Nephron progenitor cell (in vitro differentiated cells): ENCODE data around the gene PCDHGA1.

Experiments
- DNase-seq: peaks from one replicate; pipeline ENCODE4 v3.0.0; 2021
- H3K27ac Mint-ChIP-seq: 2 replicates; pipeline ENCODE4 v1.8.0; 2021; ENCODE audit warnings: mild to moderate bottlenecking, moderate library complexity, mixed read lengths
- H3K27me3 Mint-ChIP-seq: 2 replicates; pipeline ENCODE4 v1.8.0; 2021; ENCODE audit warnings: mild to moderate bottlenecking, low read depth, mixed read lengths; ENCODE audit not compliant: poor library complexity
- H3K36me3 Mint-ChIP-seq: 2 replicates; pipeline ENCODE4 v1.8.0; 2021; ENCODE audit warnings: low read depth, mixed read lengths
- H3K4me1 Mint-ChIP-seq: 2 replicates; pipeline ENCODE4 v1.8.0; 2021; ENCODE audit warnings: mixed read lengths
- H3K4me3 Mint-ChIP-seq: 2 replicates; pipeline ENCODE4 v1.8.0; 2021; ENCODE audit warnings: mild to moderate bottlenecking, moderate library complexity, mixed read lengths
- H3K9me3 Mint-ChIP-seq: 2 replicates; pipeline ENCODE4 v1.8.0; 2021; ENCODE audit warnings: mild to moderate bottlenecking, moderate library complexity, mixed read lengths
- TF ChIP-seq, protein P1 (sequence below): fragments of 200-600 bp; sonication (generic); IDR thresholded peaks from 2 replicates; pipeline ENCODE4 v1.5.0; 2021; ENCODE audit warnings: antibody characterized with exemption

The PCDHGA1 gene

DNA sequence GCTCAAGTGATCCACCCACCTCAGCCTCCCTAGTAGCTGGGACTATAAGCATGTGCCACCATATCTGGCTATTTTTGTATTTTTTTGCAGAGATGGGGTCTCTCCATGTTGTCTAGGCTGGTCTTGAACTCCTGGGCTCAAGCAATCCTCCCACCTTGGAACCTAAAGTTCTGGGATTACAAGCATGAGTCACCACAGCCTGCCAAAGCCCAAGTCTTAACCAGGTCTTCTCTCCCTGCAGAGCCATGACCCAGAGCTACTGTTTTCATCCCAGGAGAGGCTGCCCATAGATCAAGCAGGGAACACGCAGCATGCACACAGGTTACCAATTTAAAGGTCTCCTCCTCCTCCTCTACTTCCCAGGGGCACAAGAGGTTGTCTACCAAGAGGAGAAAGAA is 188.3 kb downstream of the PCDHGA1 start:
- TF ChIP-seq, protein P1, sequence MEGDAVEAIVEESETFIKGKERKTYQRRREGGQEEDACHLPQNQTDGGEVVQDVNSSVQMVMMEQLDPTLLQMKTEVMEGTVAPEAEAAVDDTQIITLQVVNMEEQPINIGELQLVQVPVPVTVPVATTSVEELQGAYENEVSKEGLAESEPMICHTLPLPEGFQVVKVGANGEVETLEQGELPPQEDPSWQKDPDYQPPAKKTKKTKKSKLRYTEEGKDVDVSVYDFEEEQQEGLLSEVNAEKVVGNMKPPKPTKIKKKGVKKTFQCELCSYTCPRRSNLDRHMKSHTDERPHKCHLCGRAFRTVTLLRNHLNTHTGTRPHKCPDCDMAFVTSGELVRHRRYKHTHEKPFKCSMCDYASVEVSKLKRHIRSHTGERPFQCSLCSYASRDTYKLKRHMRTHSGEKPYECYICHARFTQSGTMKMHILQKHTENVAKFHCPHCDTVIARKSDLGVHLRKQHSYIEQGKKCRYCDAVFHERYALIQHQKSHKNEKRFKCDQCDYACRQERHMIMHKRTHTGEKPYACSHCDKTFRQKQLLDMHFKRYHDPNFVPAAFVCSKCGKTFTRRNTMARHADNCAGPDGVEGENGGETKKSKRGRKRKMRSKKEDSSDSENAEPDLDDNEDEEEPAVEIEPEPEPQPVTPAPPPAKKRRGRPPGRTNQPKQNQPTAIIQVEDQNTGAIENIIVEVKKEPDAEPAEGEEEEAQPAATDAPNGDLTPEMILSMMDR, result no peak
- Mint-ChIP-seq H3K4me3 (no peak overlapping the region), H3K4me1 (peaks cover 96% of the 10 kb centered on the region), H3K36me3 (peaks cover 74% of the 10 kb centered on the region), H3K27ac (peak overlapping the region; percentile 25), H3K9me3 (no peaks in the 10 kb centered on the region), H3K27me3 (no peaks in the 10 kb centered on the region)
- no peak for DNase-seq

DNA sequence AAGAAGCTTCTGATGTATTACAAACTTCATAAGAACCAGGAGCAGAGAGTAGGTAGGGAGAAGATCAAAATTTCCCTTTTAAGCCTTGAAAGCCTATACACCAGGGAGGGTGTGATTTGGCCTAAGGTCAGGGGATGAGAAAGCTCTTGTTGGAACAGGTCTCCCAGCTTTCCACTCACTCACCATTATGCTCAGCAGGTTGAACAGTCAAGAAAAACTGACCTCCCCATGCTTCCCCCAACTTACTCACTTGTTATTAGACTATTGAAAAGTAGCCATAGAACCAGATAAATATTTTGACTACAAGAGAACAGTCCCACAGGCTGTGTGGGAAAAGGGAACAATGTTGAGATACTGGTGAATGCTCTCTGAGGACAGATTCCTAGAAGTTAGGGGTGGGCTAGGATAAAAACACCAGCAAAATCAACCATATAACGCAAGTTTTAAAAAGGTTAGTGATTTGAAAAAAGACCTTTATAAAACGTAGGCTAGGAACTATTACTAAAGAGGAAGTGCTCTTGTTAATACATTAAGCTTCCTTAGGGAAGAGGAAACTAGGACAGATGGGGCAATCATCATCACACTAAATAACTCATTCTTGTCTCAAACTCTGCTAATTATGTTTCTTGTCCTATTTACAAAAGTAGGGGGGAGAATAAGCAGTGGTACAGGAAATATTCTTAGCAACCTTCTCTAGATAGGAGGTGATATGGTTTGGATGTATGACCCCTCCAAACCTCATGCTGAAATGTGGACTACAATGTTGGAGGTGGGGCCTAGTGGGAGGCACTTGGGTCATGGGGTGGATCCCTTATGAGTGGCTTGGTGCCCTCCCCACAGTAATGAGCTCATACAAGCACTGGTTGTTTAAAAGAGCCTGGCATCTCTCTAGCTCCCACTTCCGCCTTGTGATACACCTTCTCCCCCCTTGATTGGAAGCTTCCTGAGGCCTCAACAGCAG is 189.6 kb downstream of the PCDHGA1 start:
- Mint-ChIP-seq H3K9me3 (no peaks in the 10 kb centered on the region), H3K4me3 (no peak overlapping the region), H3K36me3 (peaks cover 85% of the 10 kb centered on the region), H3K4me1 (peaks cover 96% of the 10 kb centered on the region), H3K27me3 (peaks cover 3% of the 10 kb centered on the region), H3K27ac (no peak overlapping the region)
- no peak for DNase-seq
- TF ChIP-seq, protein P1, result no peak

DNA sequence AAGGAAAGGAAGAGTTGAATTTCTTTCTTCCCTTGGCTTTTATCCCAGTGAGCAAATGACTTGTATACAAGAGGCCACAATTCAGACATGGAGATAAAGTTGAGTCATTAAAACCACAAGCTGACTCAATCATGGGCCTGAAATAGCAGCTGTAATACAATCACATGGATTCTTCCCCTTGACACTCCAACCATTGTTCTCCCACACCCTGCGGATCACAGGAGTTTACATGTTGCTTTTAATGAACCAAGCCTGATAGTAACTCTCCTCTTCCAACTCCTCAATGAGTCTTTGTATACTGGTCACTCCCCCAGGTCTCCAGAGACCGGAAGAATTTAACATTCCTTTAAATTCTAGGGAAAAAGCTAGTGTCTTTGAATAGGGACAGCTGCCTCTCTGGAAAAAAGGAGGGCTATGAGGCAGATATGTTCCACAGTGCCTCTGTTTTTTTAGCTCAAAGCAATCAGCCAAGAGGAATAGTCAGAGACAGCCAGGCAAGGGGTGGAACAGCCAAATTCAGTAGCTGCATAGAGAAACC is 191.0 kb downstream of the PCDHGA1 start:
- no peak for DNase-seq
- Mint-ChIP-seq H3K4me1 (peaks cover 96% of the 10 kb centered on the region), H3K27me3 (peaks cover 3% of the 10 kb centered on the region), H3K27ac (peak overlapping the region; percentile 96), H3K9me3 (no peaks in the 10 kb centered on the region), H3K4me3 (peak overlapping the region; percentile 22), H3K36me3 (peaks cover 89% of the 10 kb centered on the region)
- TF ChIP-seq, protein P1, result no peak

DNA sequence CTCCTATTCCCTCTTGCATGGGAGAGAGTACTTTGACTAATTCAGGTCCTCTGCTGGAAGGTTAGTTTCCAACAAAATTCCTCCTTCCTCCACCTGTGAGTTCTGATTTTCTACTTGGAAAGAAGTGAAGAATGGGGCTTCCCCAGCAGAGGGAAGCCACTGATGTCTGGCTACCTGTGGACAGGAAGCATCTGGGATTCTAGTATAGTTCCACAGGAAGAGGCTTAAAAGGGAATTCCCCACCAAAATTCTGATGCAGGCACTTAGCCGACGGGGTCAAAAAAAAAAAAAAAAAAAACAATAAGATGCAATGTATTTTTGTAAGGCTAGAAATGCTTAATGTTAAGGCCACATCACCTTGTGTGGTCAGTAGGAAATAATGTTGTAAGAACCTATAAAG is 192.0 kb downstream of the PCDHGA1 start:
- peaks cover 89% of the 10 kb centered on the region for H3K36me3 Mint-ChIP-seq
- H3K9me3 Mint-ChIP-seq, result no peaks in the 10 kb centered on the region
- peaks cover 87% of the 10 kb centered on the region for H3K4me1 Mint-ChIP-seq
- peaks cover 6% of the 10 kb centered on the region for H3K27me3 Mint-ChIP-seq
- TF ChIP-seq, protein P1, result no peak
- no peak for DNase-seq
- no peak overlapping the region for H3K4me3 Mint-ChIP-seq
- peak overlapping the region; percentile 96 for H3K27ac Mint-ChIP-seq

DNA sequence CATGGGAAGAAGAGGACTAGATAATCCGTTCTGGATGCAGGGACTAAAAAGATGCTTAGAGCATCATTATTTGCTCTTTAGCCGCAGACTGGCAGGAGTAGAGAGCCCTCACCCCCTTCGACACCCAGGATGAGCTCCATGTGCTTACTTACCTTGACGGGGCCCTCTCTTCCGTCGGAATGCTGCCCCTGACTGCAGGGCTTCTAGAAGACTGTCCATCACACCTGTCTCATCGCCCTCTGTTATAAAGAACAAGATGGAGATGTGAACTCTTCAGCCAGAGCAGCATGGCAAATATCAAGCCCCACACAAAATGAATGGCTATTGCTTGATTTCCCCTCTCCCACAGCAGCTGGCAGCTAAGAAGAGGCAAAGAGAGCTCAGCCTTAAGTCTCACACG is 193.7 kb downstream of the PCDHGA1 start:
- no peak for DNase-seq
- TF ChIP-seq, protein P1, result no peak
- Mint-ChIP-seq H3K4me1 (peaks cover 70% of the 10 kb centered on the region), H3K27ac (peak overlapping the region; percentile 98), H3K4me3 (no peak overlapping the region), H3K36me3 (peaks cover 89% of the 10 kb centered on the region), H3K9me3 (no peaks in the 10 kb centered on the region), H3K27me3 (peaks cover 6% of the 10 kb centered on the region)
